WTC11 (cell line): Measurements from ENCODE around the gene TEX36.
"Not testable (repeated sequence)": the region's sequence is repeated elsewhere in the genome, so short reads cannot be mapped to it uniquely, and the experiment has no call there.

ENCODE experiments used
- CREB1 ChIP-seq: sonication (generic); formaldehyde crosslinking; IDR thresholded peaks from 2 replicates; pipeline ENCODE4 v1.8.0; 2023; ENCODE audit warnings: mild to moderate bottlenecking, missing genetic modification reagents
- CREM ChIP-seq: sonication (generic); formaldehyde crosslinking; IDR thresholded peaks from 2 replicates; pipeline ENCODE4 v1.8.1; 2022; ENCODE audit warnings: mild to moderate bottlenecking, missing genetic modification reagents, moderate library complexity
- CTCF ChIP-seq: fragments of 200-600 bp; IDR thresholded peaks from 2 replicates; pipeline ENCODE4 v1.8.0; 2022; ENCODE audit warnings: antibody characterized with exemption
- KAT7 ChIP-seq: sonication (generic); formaldehyde crosslinking; IDR thresholded peaks from 2 replicates; pipeline ENCODE4 v1.8.1; 2023; ENCODE audit warnings: missing genetic modification reagents, mild to moderate bottlenecking, borderline replicate concordance
- NR2C2 ChIP-seq: sonication (generic); formaldehyde crosslinking; IDR thresholded peaks from 2 replicates; pipeline ENCODE4 v1.8.0; 2022; ENCODE audit warnings: mild to moderate bottlenecking, missing genetic modification reagents
- SMAD3 ChIP-seq: sonication (generic); formaldehyde crosslinking; IDR thresholded peaks from 2 replicates; pipeline ENCODE4 v1.8.0; 2022; ENCODE audit warnings: missing genetic modification reagents, mild to moderate bottlenecking, borderline replicate concordance
- TCF7 ChIP-seq: sonication (generic); formaldehyde crosslinking; IDR thresholded peaks from 2 replicates; pipeline ENCODE4 v1.8.0; 2022; ENCODE audit warnings: mild to moderate bottlenecking, low read depth, missing genetic modification reagents, moderate library complexity
- ZNF121 ChIP-seq: sonication (generic); formaldehyde crosslinking; IDR thresholded peaks from 2 replicates; pipeline ENCODE4 v1.8.0; 2023; ENCODE audit warnings: missing genetic modification reagents
- ZNF512 ChIP-seq: sonication (generic); formaldehyde crosslinking; IDR thresholded peaks from 2 replicates; pipeline ENCODE4 v1.8.1; 2022; ENCODE audit warnings: missing genetic modification reagents, borderline replicate concordance

- not testable (repeated sequence) for TF ChIP-seq TCF7 (CRISPR knock-in tag); ZNF121 (CRISPR knock-in tag); KAT7 (CRISPR knock-in tag); CTCF; CREB1 (CRISPR knock-in tag); ZNF512 (CRISPR knock-in tag); CREM; NR2C2; SMAD3 (CRISPR knock-in tag)
Observed at GRCh38 chr10:125653113-125653512, 29.9 kb downstream of the TEX36 start.
